GM12892 (cell line): ENCODE measurements around the gene RAB6A.

Experiments used
- POLR2A ChIP-seq: IDR thresholded peaks from 2 replicates; pipeline ENCODE4 v1.6.1; 2011; ENCODE audit warnings: low read depth, low read length, control low read depth
- POLR2AphosphoS5 ChIP-seq: IDR thresholded peaks from 2 replicates; pipeline ENCODE4 v1.6.1; 2011; ENCODE audit warnings: low read depth, low read length, control low read depth

DNA sequence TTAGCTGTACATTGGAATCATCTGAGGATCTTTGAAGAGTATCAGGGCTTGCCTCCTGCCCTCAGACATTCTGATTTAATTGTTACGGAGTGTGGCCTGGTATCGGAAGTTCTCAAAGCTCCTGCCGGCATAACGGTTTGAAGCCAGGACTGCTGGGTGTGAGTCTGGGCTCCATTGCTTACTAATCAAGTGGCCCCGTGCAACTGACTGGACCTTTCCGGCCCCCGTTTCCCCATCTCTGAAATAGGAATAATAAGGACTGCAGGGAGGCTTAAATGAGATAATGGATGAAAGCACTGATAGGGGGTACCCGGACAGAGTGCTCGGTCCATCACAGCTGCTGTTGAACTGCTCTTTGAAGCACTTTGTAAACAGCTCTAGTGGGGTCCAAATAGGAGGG, 112.8 kb downstream of the RAB6A start:
- TF ChIP-seq POLR2A (no peak), POLR2AphosphoS5 (no peak)
